NT2/D1 (cell line): Measurements from ENCODE around the gene FHIP1A.

Experiments
- DNase-seq: peaks from one replicate; pipeline ENCODE4 v3.0.0-alpha.2; 2011; ENCODE audit warnings: low read depth, low spot score
- H3K27me3 ChIP-seq: 2 replicates; pipeline ENCODE4 v1.6.0; 2011; ENCODE audit warnings: mild to moderate bottlenecking; ENCODE audit not compliant: insufficient read length, insufficient read depth
- H3K36me3 ChIP-seq: 2 replicates; pipeline ENCODE4 v1.6.1; 2011; ENCODE audit warnings: mild to moderate bottlenecking, low read length, mixed read lengths; ENCODE audit not compliant: insufficient read depth, insufficient read length
- H3K4me1 ChIP-seq: 2 replicates; pipeline ENCODE4 v1.5.1; 2011; ENCODE audit not compliant: insufficient read depth, insufficient read length
- H3K4me3 ChIP-seq: 2 replicates; pipeline ENCODE4 v1.5.1; 2011; ENCODE audit warnings: low read depth; ENCODE audit not compliant: insufficient read length
- H3K9ac ChIP-seq: 2 replicates; pipeline ENCODE4 v1.6.0; 2011; ENCODE audit warnings: low read depth; ENCODE audit not compliant: insufficient read length
- H3K9me3 ChIP-seq: 2 replicates; pipeline ENCODE4 v1.5.1; 2011; ENCODE audit warnings: mild to moderate bottlenecking, low read length; ENCODE audit not compliant: insufficient read depth
- SUZ12 ChIP-seq: IDR thresholded peaks from 2 replicates; pipeline ENCODE4 v1.6.1; 2011; ENCODE audit not compliant: insufficient read length, insufficient read depth; ENCODE audit errors: extremely low read depth
- YY1 ChIP-seq: IDR thresholded peaks from 2 replicates; pipeline ENCODE4 v1.6.1; 2011; ENCODE audit not compliant: insufficient read length, insufficient read depth
- ZNF274 ChIP-seq: IDR thresholded peaks from 2 replicates; pipeline ENCODE4 v1.6.1; 2011; ENCODE audit warnings: mild to moderate bottlenecking, low read depth, low read length

The FHIP1A gene

GRCh38 chr4:151418856-151419255 lies 9.9 kb downstream of the FHIP1A start:
- no peaks in the 10 kb centered on the region; the same call in 1 of the 2 replicates for H3K9me3 ChIP-seq
- no peaks in the 10 kb centered on the region for H3K4me1 ChIP-seq
- no peak for DNase-seq
- H3K36me3 ChIP-seq = no peaks in the 10 kb centered on the region
- no peak overlapping the region for H3K4me3 ChIP-seq
- no peak overlapping the region for H3K9ac ChIP-seq
- no peak for TF ChIP-seq SUZ12
- no peak for TF ChIP-seq ZNF274
- H3K27me3 ChIP-seq = no peaks in the 10 kb centered on the region

GRCh38 chr4:151420250-151420807 lies 11.4 kb downstream of the FHIP1A start:
- Histone ChIP-seq H3K4me3 (no peak overlapping the region), H3K27me3 (no peaks in the 10 kb centered on the region), H3K36me3 (no peaks in the 10 kb centered on the region), H3K9me3 (no peaks in the 10 kb centered on the region; the same call in 1 of the 2 replicates), H3K4me1 (no peaks in the 10 kb centered on the region), H3K9ac (no peak overlapping the region)
- DNase-seq = no peak
- no peak for TF ChIP-seq YY1
- TF ChIP-seq ZNF274 = no peak
- TF ChIP-seq SUZ12 = no peak

- H3K9ac ChIP-seq = no peak overlapping the region
- TF ChIP-seq YY1 (no peak), SUZ12 (no peak), ZNF274 (no peak)
- H3K27me3 ChIP-seq = no peaks in the 10 kb centered on the region
- H3K36me3 ChIP-seq = no peaks in the 10 kb centered on the region
- no peaks in the 10 kb centered on the region for H3K4me1 ChIP-seq
- DNase-seq = no peak
- H3K4me3 ChIP-seq = no peak overlapping the region
- H3K9me3 ChIP-seq = no peaks in the 10 kb centered on the region
Measured at GRCh38 chr4:151422854-151423253, 13.9 kb downstream of the FHIP1A start.

- no peaks in the 10 kb centered on the region for H3K9me3 ChIP-seq
- H3K27me3 ChIP-seq = no peaks in the 10 kb centered on the region
- no peaks in the 10 kb centered on the region for H3K4me1 ChIP-seq
- no peak overlapping the region for H3K4me3 ChIP-seq
- TF ChIP-seq YY1 = no peak
- no peak for TF ChIP-seq SUZ12
- TF ChIP-seq ZNF274 = no peak
- H3K9ac ChIP-seq = no peak overlapping the region
- no peaks in the 10 kb centered on the region for H3K36me3 ChIP-seq
- DNase-seq = no peak
Measured at GRCh38 chr4:151426513-151426912, 17.5 kb downstream of the FHIP1A start.

GRCh38 chr4:151427266-151427665 lies 18.3 kb downstream of the FHIP1A start:
- Histone ChIP-seq H3K9me3 (no peaks in the 10 kb centered on the region), H3K4me1 (no peaks in the 10 kb centered on the region), H3K36me3 (no peaks in the 10 kb centered on the region), H3K9ac (no peak overlapping the region), H3K27me3 (no peaks in the 10 kb centered on the region), H3K4me3 (no peak overlapping the region)
- no peak for TF ChIP-seq ZNF274
- TF ChIP-seq YY1 = no peak
- no peak for TF ChIP-seq SUZ12
- DNase-seq = no peak

- no peak for TF ChIP-seq ZNF274
- no peak for TF ChIP-seq YY1
- no peak for TF ChIP-seq SUZ12
- Histone ChIP-seq H3K4me1 (no peaks in the 10 kb centered on the region), H3K9ac (no peak overlapping the region), H3K9me3 (no peaks in the 10 kb centered on the region), H3K27me3 (no peaks in the 10 kb centered on the region), H3K36me3 (no peaks in the 10 kb centered on the region), H3K4me3 (no peak overlapping the region)
- DNase-seq = no peak
Measured at GRCh38 chr4:151428346-151428745, 19.4 kb downstream of the FHIP1A start.

GRCh38 chr4:151429957-151430570 lies 21.1 kb downstream of the FHIP1A start:
- H3K9me3 ChIP-seq = no peaks in the 10 kb centered on the region
- no peak for TF ChIP-seq SUZ12
- TF ChIP-seq ZNF274 = no peak
- no peak for TF ChIP-seq YY1
- H3K27me3 ChIP-seq = no peaks in the 10 kb centered on the region
- no peaks in the 10 kb centered on the region for H3K36me3 ChIP-seq
- no peak overlapping the region for H3K4me3 ChIP-seq
- H3K4me1 ChIP-seq = no peaks in the 10 kb centered on the region
- H3K9ac ChIP-seq = no peak overlapping the region
- no peak for DNase-seq
